HG03108 (cell line): ENCODE measurements around the gene AQP1.

Source experiments
- ATAC-seq: cut with Tn5 transposase; IDR thresholded peaks from one replicate; pipeline ENCODE4 v1.9.1; 2021; ENCODE audit warnings: moderate library complexity; ENCODE audit not compliant: unreplicated experiment

Gene AQP1

DNA sequence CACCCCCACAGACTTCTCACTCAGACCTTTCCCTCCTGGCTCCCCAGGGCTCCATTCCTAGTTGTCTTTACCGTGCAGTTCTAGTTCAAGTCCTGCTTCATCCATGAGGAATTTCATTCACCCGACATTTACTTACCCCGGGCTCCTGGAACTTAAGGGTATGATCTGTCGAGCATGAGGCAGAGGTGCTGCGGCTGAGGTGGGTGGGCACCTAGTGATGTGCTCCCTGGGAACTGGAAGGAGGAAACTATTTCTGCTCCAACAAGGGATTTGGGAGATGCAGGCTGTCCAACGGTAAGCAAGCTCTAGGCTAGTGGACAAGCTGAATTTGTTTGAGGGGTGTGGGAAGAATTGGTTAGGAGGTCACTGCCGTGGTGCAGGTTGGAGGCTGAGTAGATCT lies 30.2 kb upstream of the AQP1 start:
- no peak for ATAC-seq

DNA sequence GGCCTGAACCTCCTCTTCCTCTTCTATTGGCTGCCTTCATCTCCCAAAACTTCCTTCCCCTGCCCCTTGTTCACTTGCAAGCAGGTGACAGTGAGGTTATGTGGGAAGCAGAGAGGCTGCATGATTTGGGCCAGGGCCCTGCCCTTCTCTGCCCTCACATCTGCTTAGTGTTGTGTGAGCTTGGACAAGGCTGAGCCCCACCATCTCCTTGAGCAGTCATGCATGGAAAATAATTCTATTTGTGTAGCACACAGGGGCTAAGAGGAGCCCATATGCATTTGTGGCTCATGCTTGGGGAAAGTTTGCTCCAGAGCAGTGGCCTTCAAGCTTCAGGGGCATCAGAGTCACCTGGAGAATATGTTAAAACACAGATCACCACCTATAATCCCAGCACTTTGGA lies 26.8 kb upstream of the AQP1 start:
- ATAC-seq, result no peak

DNA sequence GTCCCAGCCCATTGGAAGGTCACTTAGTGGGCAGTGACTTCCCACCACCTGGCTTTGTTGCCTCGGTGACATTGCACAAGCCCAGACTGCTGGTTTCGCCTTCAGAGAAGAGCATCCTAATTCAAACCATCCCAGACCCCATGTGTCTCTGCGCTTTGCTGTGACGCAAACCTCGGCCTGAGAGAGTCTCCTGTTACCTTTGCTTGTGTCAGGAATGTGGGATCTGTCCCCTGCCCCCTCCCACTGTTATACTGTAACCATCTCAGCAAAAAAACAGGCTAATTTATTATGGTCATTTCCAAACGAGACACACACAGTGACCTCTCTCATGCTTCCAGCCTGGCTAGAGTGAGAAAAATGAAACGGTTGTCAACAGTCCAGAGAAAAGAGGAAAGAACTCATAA lies 25.0 kb upstream of the AQP1 start:
- ATAC-seq, result no peak

DNA sequence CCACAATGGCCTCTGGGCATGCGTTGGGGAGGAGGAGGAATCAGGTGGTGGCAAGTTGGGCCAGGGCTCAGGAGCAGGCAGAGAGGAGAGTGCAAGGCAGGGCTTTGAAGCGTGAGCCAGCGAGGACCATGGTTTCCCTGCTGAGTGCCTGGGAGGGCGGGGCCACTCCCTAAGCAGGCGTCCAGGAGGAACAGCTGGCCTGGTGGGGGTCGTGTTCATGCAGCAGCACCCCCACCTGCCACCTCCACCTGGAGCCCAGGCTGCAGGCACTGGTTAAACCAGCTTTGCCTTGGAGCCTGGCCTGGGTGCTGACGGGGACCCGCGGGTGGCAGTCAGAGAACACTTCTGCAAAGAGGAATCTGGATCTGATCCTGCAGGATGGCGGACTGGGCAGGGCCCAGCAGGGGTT lies 24.2 kb upstream of the AQP1 start:
- ATAC-seq, result no peak

DNA sequence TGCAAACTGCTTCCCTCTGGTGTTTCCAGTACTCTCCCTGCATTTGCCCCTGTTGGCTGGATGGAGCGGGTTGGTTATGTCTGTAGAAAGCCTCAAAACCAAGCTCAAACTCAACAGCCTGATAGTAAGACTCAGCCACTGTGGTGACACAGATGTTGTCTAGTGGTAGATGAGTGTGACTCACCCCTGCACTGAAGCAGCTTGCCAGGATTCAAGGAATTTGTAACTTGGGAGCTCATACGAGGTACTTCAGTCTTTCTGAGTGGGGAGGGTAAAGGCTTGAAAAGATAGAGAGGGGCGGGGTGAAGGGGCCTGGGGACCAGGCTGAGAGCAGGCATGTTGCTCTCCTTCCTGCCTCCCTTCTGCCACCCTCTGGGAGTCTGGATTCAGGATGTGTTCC lies 22.9 kb upstream of the AQP1 start:
- ATAC-seq, result no peak

- ATAC-seq, result no peak
Measured at GRCh38 chr7:30890226-30890625, 21.4 kb upstream of the AQP1 start.

GRCh38 chr7:30893357-30893756 lies 18.3 kb upstream of the AQP1 start:
- no peak for ATAC-seq

GRCh38 chr7:30894009-30894408 lies 17.6 kb upstream of the AQP1 start:
- ATAC-seq, result no peak

- ATAC-seq, result no peak
Measured at GRCh38 chr7:30894866-30895605, 16.6 kb upstream of the AQP1 start.

DNA sequence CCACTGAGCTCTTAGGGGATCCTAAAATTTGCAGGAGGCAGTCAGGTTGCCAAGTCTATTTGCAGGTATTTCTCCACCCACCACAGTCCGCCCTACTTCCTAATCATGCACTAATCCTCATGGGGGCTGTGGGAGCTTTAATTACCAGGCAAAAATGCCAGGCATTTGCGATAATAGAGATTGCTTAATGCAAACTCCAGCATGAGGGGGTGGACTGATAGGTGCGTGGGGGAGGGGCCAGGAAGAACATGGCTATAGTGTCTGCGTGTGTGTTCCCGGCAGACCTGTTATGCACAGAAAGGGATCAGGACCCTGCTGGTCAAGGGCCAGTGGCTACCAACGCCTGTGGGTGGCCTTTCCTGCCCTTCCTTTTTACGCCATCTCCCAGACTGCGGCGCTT lies 15.6 kb upstream of the AQP1 start:
- no peak for ATAC-seq

GRCh38 chr7:30896783-30897637 lies 14.6 kb upstream of the AQP1 start:
- ATAC-seq, result no peak

DNA sequence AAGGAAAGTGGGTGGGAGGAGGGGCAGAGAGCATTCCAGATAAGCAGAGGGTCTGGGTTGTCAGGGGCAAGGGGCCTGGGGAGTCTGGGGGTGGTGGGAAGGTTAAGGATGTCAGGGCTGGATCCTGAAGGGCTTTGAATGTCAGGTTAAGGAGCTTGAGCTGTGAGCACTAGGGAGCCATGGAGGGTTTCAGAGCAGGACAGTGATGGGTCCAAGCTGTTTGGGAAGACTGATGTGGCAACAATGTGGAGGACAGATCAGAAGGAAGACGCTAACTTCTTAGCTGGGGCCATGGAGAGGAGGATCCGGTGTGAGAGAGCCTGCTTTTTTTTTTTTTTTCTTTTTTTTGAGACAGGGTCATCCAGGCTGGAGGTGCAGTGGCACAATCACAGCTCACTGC lies 13.9 kb upstream of the AQP1 start:
- ATAC-seq, result no peak

- no peak for ATAC-seq
Measured at GRCh38 chr7:30898411-30898810, 13.2 kb upstream of the AQP1 start.

GRCh38 chr7:30899066-30899465 lies 12.6 kb upstream of the AQP1 start:
- no peak for ATAC-seq

DNA sequence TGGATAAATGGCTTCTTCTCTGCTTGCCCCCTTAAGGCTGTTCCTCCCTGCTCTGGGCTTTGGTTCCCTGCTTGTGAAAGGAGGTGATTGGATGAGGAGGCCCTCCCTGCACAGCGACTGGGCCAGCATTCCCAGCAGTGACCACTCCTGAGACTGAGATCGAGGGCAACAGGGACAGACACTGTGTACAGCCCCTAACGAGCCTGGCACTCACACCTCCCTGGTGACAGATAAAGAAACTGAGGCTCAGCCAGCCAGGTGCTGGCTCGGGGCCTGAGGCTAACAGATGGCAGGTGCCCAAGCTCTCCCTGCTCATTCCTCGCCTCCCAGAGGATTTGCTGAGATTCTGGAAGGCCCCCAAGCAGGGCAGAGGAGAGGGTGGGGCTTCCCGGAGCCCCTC lies 12.0 kb upstream of the AQP1 start:
- ATAC-seq, result no peak

- ATAC-seq, result no peak
Measured at GRCh38 chr7:30900053-30900452, 11.6 kb upstream of the AQP1 start.

- no peak for ATAC-seq
Measured at GRCh38 chr7:30900803-30901362, 10.8 kb upstream of the AQP1 start.

DNA sequence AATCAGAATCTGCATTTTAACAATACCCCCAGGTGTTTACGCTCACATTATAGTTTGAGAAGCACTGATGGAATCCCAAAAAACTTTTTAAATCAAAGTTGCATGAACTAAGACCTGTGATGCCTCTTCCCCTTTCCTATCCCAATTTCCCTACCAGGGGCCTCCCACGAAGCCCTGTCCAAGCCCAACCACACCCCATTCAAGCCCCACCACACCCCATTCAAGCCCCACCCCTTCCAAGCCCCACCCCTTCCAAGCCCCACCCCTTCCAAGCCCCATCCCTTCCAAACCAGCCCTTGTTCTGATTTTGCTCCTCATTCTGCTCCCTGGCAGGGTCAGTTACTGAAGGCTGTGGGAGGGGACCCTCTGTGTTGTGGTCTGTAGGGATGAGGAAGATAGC lies 9.8 kb upstream of the AQP1 start:
- ATAC-seq, result no peak

GRCh38 chr7:30902466-30902865 lies 9.2 kb upstream of the AQP1 start:
- no peak for ATAC-seq

DNA sequence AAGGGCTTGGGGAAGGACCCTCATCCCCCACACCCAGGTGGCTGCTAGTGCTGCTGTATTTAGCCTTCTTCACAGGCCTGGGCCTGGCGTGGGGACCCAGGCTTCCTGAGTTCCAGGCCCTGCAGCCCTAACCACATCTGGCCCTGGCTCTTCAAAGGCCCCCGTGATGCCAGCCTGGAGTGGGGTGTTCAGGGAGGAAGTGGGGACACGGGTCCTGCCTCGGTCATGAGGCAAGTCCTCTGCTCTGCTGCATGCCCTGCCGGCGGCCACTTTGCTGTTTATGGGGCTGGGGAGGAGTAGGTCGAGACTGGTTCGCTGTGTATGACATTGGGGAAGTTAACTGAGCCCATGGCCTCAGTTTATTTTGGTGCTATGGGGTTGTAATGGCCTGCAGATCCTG lies 8.5 kb upstream of the AQP1 start:
- ATAC-seq, result no peak

DNA sequence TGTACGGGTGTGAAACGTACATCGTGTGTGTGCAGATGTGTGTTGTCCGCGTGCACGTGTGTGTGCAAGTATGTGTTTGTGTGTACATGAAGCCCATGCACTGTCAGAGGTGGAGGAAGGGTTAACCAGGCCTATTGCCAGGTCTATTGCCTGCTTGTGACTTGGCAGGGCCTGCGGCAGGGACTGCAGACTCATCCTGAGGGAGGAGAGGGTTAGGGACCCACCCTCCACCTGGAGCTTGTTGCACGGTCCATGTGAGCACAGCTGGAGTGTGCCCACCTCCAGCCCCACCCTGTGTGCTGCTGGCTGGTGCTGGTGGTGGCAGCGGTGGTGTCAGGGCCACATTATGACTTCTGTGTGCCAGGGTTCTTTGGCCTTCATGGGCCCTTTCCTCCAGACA lies 7.1 kb upstream of the AQP1 start:
- no peak for ATAC-seq
